ENCODE results near the gene SAC3D1. TPM values are rescaled to one million over a fixed set of nuclear protein-coding genes. Genes with fewer than 3 reads are reported as not detected.

Gene SAC3D1
- total RNA-seq, 4 donors from 2014 or later: 2.1 to 13.1 (median 6.0) TPM

- DNase-seq: no peak
- no peak overlapping the region for H3K4me3 ChIP-seq (replicated peaks in 1 of 3)
- intact Hi-C loops (cut with DNase I): no loop called here
- no peak overlapping the region for H3K27ac ChIP-seq
- H3K36me3 ChIP-seq: peaks cover 7 to 22% of the 10 kb centered on the region in 2 donors
- no peak for TF ChIP-seq POLR2A (IDR thresholded peaks at IDR 0.05)
- WGBS, 2 donors: 89 to 91% methylated on average over 8 to 9 of the region's 9 CpGs
- peaks cover 8 to 17% of the 10 kb centered on the region in 2 donors for H3K4me1 ChIP-seq
- no peaks in the 10 kb centered on the region for H3K9me3 ChIP-seq
- H3K27me3 ChIP-seq: no peaks in the 10 kb centered on the region
Observed at GRCh38 chr11:65086809-65087208, 45.8 kb downstream of the SAC3D1 start.

GRCh38 chr11:65087216-65087615 is 46.2 kb downstream of the SAC3D1 start:
- Histone ChIP-seq H3K36me3 (peaks cover 7 to 22% of the 10 kb centered on the region in 2 donors), H3K4me3 (replicated peaks in 1 of 3) (no peak overlapping the region), H3K9me3 (no peaks in the 10 kb centered on the region), H3K27ac (no peak overlapping the region), H3K4me1 (peaks cover 8 to 17% of the 10 kb centered on the region in 2 donors), H3K27me3 (no peaks in the 10 kb centered on the region)
- no peak for TF ChIP-seq POLR2A (IDR thresholded peaks at IDR 0.05)
- no peak for TF ChIP-seq CTCF (IDR thresholded peaks at IDR 0.05)
- intact Hi-C loops (cut with DNase I): no loop called here
- no peak for DNase-seq
- 95 to 97% methylated on average over 11 of the region's 11 CpGs for WGBS, 2 donors

GRCh38 chr11:65087827-65088226 is 46.8 kb downstream of the SAC3D1 start:
- peaks cover 8 to 17% of the 10 kb centered on the region in 2 donors for H3K4me1 ChIP-seq
- WGBS, 2 donors: 93 to 94% methylated on average over 6 of the region's 15 CpGs
- no peaks in the 10 kb centered on the region for H3K27me3 ChIP-seq
- no peak for TF ChIP-seq POLR2A (IDR thresholded peaks at IDR 0.05)
- no peak for TF ChIP-seq CTCF (IDR thresholded peaks at IDR 0.05)
- H3K27ac ChIP-seq: no peak overlapping the region
- H3K4me3 ChIP-seq (replicated peaks in 1 of 3): no peak overlapping the region
- DNase-seq: no peak
- H3K36me3 ChIP-seq: peaks cover 7 to 22% of the 10 kb centered on the region in 2 donors
- H3K9me3 ChIP-seq: no peaks in the 10 kb centered on the region
- intact Hi-C loops (cut with DNase I): no loop called here

GRCh38 chr11:65089621-65090020 is 48.6 kb downstream of the SAC3D1 start:
- TF ChIP-seq POLR2A (IDR thresholded peaks at IDR 0.05) (no peak), CTCF (IDR thresholded peaks at IDR 0.05) (no peak)

GRCh38 chr11:65090628-65091027 is 49.6 kb downstream of the SAC3D1 start:
- Histone ChIP-seq H3K4me1 (peaks cover under 1 to 2% of the 10 kb centered on the region in 2 donors), H3K27me3 (no peaks in the 10 kb centered on the region)

More at GRCh38 chr11:65089621-65090020, 48.6 kb downstream of the SAC3D1 start:
- intact Hi-C loops (cut with DNase I): no loop called here
- H3K9me3 ChIP-seq: no peaks in the 10 kb centered on the region
- H3K4me1 ChIP-seq: peaks cover 6 to 11% of the 10 kb centered on the region in 2 donors
- H3K27me3 ChIP-seq: no peaks in the 10 kb centered on the region
- no peak for DNase-seq
- WGBS, 2 donors: 97 to 98% methylated on average over 4 of the region's 4 CpGs
- H3K36me3 ChIP-seq: peaks cover 7 to 22% of the 10 kb centered on the region in 2 donors
- no peak overlapping the region for H3K27ac ChIP-seq
- H3K4me3 ChIP-seq (replicated peaks in 1 of 3): no peak overlapping the region

More at GRCh38 chr11:65090628-65091027, 49.6 kb downstream of the SAC3D1 start:
- TF ChIP-seq CTCF (IDR thresholded peaks at IDR 0.05) (no peak), POLR2A (IDR thresholded peaks at IDR 0.05) (no peak)
- Histone ChIP-seq H3K36me3 (peaks cover 7 to 22% of the 10 kb centered on the region in 2 donors), H3K4me3 (replicated peaks in 1 of 3) (no peak overlapping the region), H3K9me3 (no peaks in the 10 kb centered on the region), H3K27ac (no peak overlapping the region)
- DNase-seq: no peak
- 96 to 98% methylated on average over 4 of the region's 4 CpGs for WGBS, 2 donors
- intact Hi-C loops (cut with DNase I): no loop called here

Small RNAs within 50 kb of the gene (microRNA-seq; reads per million reads assigned to microRNA genes)
- not detected for gene MIR6879

Small RNAs within 50 kb of the gene (small RNA-seq; reads per million reads assigned to genes)
- gene MIR6879: not detected
- gene SNX15: not detected

Other genes with a start within 250 kb of the SAC3D1 start
- 10 to 100 TPM; 35.5 to 77.8 (median 37.5) TPM for gene MAP4K2, start 238.0 kb upstream of the SAC3D1 start, total RNA-seq
- gene MEN1, start 230.7 kb upstream of the SAC3D1 start, total RNA-seq: 10 to 100 TPM; 23.5 to 31.5 (median 25.1) TPM
- 10 to 100 TPM in 2 of 4 donors, 1 to 10 TPM in 2; 7.8 to 13.9 (median 10.2) TPM for gene CDC42BPG, start 196.6 kb upstream of the SAC3D1 start, total RNA-seq
- 10 to 100 TPM; 53.5 to 90.7 (median 67.4) TPM for gene EHD1, start 162.6 kb upstream of the SAC3D1 start, total RNA-seq
- gene ATG2A, start 124.0 kb upstream of the SAC3D1 start, total RNA-seq: 10 to 100 TPM; 19.5 to 43.1 (median 36.7) TPM
- 10 to 100 TPM; 14.8 to 30.1 (median 21.7) TPM for gene PPP2R5B, start 116.5 kb upstream of the SAC3D1 start, total RNA-seq
- gene GPHA2, start 105.3 kb upstream of the SAC3D1 start, total RNA-seq: under 1 TPM in 1 of 4 donors, not detected in 3; 0.94 TPM
- gene MAJIN, start 69.1 kb upstream of the SAC3D1 start, total RNA-seq: under 1 TPM in 1 of 4 donors, not detected in 3; 0.27 TPM
- gene BATF2, start 44.2 kb upstream of the SAC3D1 start, total RNA-seq: 1 to 10 TPM; 1.2 to 9.1 (median 2.3) TPM
- gene ARL2, start 27.1 kb upstream of the SAC3D1 start, total RNA-seq: 100 to 1,000 TPM in 3 of 4 donors, 10 to 100 TPM in 1; 76.6 to 166 (median 119) TPM
- 10 to 100 TPM; 11.6 to 36.4 (median 19.2) TPM for gene SNX15, start 13.8 kb upstream of the SAC3D1 start, total RNA-seq
- gene NAALADL1, start 17.3 kb downstream of the SAC3D1 start, total RNA-seq: 10 to 100 TPM in 1 of 4 donors, 1 to 10 TPM in 3; 5.6 to 21.5 (median 6.8) TPM
- gene CDCA5, start 42.8 kb downstream of the SAC3D1 start, total RNA-seq: 1 to 10 TPM in 1 of 4 donors, under 1 TPM in 2, not detected in 1; 0.71 to 1.8 (median 0.81) TPM
- gene ZFPL1, start 43.0 kb downstream of the SAC3D1 start, total RNA-seq: 10 to 100 TPM; 28.3 to 74.4 (median 49.3) TPM
- 100 to 1,000 TPM; 222 to 608 (median 469) TPM for gene VPS51, start 55.0 kb downstream of the SAC3D1 start, total RNA-seq
- gene TM7SF2, start 70.7 kb downstream of the SAC3D1 start, total RNA-seq: 10 to 100 TPM; 20.0 to 99.4 (median 53.5) TPM
- gene ZNHIT2, start 76.5 kb downstream of the SAC3D1 start, total RNA-seq: 10 to 100 TPM; 17.3 to 38.5 (median 25.9) TPM
- 1,000 to 10,000 TPM in 1 of 4 donors, 100 to 1,000 TPM in 3; 524 to 2,189 (median 600) TPM for gene FAU, start 80.9 kb downstream of the SAC3D1 start, total RNA-seq
- 100 to 1,000 TPM in 2 of 4 donors, 10 to 100 TPM in 2; 70.9 to 112 (median 91.6) TPM for gene MRPL49, start 81.1 kb downstream of the SAC3D1 start, total RNA-seq
- gene SYVN1, start 93.3 kb downstream of the SAC3D1 start, total RNA-seq: 100 to 1,000 TPM in 1 of 4 donors, 10 to 100 TPM in 3; 28.8 to 103 (median 69.7) TPM
- gene SPDYC, start 129.0 kb downstream of the SAC3D1 start, total RNA-seq: not detected
- 100 to 1,000 TPM; 265 to 519 (median 340) TPM for gene CAPN1, start 140.7 kb downstream of the SAC3D1 start, total RNA-seq
- 10 to 100 TPM in 2 of 4 donors, 1 to 10 TPM in 2; 7.6 to 11.3 (median 10.4) TPM for gene POLA2, start 220.8 kb downstream of the SAC3D1 start, total RNA-seq